NCI-H2081 treated with DMSO at 0.1 percent for 48 hours (cell line): ENCODE results near the gene AGGF1.
"Not testable (repeated sequence)": the region's sequence is repeated elsewhere in the genome, so short reads cannot be mapped to it uniquely, and the experiment has no call there.

ENCODE experiments used
- DNase-seq: peaks from one replicate; lab custom pipeline; 2025; lab: John Stamatoyannopoulos, UW

AGGF1 gene

GRCh38 chr5:77030097-77031071 is at the start of gene AGGF1:
Gene AGGF1, plus strand, starts transcription at chr5:77030404. Its CDS starts 363 bp downstream, at chr5:77030767.
- DNase-seq = peak; percentile 62

GRCh38 chr5:76980518-76981144 is 49.6 kb upstream of the AGGF1 start:
- DNase-seq = no peak

GRCh38 chr5:76982450-76982849 is 47.8 kb upstream of the AGGF1 start:
- DNase-seq = no peak

GRCh38 chr5:76983468-76983867 is 46.7 kb upstream of the AGGF1 start:
- DNase-seq = no peak

GRCh38 chr5:76986825-76987526 is 43.2 kb upstream of the AGGF1 start:
- DNase-seq = no peak

- no peak for DNase-seq
These were observed 39.2 kb upstream of the AGGF1 start for GRCh38 chr5:76990899-76991459.

- DNase-seq = not testable (repeated sequence)
These were observed 36.8 kb upstream of the AGGF1 start for GRCh38 chr5:76993436-76993835.

- no peak for DNase-seq
These were observed 35.9 kb upstream of the AGGF1 start for GRCh38 chr5:76994337-76994736.

GRCh38 chr5:76998251-76998650 is 32.0 kb upstream of the AGGF1 start:
- not testable (repeated sequence) for DNase-seq

- no peak for DNase-seq
These were observed 30.8 kb upstream of the AGGF1 start for GRCh38 chr5:76999451-76999850.

GRCh38 chr5:77003246-77003645 is 27.0 kb upstream of the AGGF1 start:
- DNase-seq = no peak

GRCh38 chr5:77006124-77006523 is 24.1 kb upstream of the AGGF1 start:
- no peak for DNase-seq

- no peak for DNase-seq
These were observed 21.8 kb upstream of the AGGF1 start for GRCh38 chr5:77008413-77008812.

GRCh38 chr5:77010243-77010642 is 20.0 kb upstream of the AGGF1 start:
- DNase-seq = no peak

- DNase-seq = no peak
These were observed 18.7 kb upstream of the AGGF1 start for GRCh38 chr5:77011498-77011897.

GRCh38 chr5:77012601-77013000 is 17.6 kb upstream of the AGGF1 start:
- no peak for DNase-seq

- no peak for DNase-seq
These were observed 14.2 kb upstream of the AGGF1 start for GRCh38 chr5:77015938-77016569.

- no peak for DNase-seq
These were observed 13.2 kb upstream of the AGGF1 start for GRCh38 chr5:77016962-77017361.

GRCh38 chr5:77017668-77018067 is 12.5 kb upstream of the AGGF1 start:
- no peak for DNase-seq

- DNase-seq = no peak
These were observed 7.4 kb upstream of the AGGF1 start for GRCh38 chr5:77022511-77023417.

- no peak for DNase-seq
These were observed 5.7 kb upstream of the AGGF1 start for GRCh38 chr5:77024490-77024889.
